Measurements from ENCODE around the gene SIL1. TPM values are rescaled to one million over a fixed set of nuclear protein-coding genes. Genes with fewer than 3 reads are reported as not detected.

Gene SIL1
- polyA plus RNA-seq, 3 donors, result 25.4 to 35.1 (median 27.9) TPM

DNA sequence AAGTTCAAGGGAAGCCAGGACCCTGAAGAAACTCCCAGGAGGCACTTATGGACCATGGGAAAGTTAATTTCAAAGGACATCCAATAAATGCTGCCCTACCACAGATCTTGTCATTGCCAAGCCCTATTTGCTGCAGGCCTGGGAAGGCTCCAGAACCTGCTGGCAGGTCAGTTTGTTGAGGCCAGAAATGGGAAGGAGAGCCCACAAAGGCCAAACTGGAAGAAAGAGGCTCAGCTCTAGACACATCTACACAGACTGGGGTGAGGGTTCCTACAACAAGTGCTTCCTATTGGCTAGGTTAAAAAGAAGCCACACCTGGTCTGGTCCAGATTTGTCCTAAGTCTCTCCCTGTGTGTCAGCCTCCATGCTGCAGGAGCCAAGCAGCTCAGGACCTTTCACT is 94.4 kb downstream of the SIL1 start:
- H3K27me3 Mint-ChIP-seq (ENCODE audit: low read depth in 3 of 3), result no peaks in the 10 kb centered on the region
- H3K4me3 ChIP-seq (replicated peaks in 1 of 3; ENCODE audit: low read depth in 2 of 3, low read length in 3 of 3), result no peak overlapping the region
- no peaks in the 10 kb centered on the region for H3K79me2 ChIP-seq (ENCODE audit: insufficient read depth, low read length)
- H3K27ac ChIP-seq (ENCODE audit: low read depth in 1 of 2, low read length in 2 of 2), result no peak overlapping the region
- no peak overlapping the region for H3K9ac ChIP-seq (ENCODE audit: insufficient read depth, low read length, poor library complexity, severe bottlenecking)
- H4K20me1 ChIP-seq (ENCODE audit: insufficient read depth, low read length), result no peaks in the 10 kb centered on the region
- H2AFZ ChIP-seq (ENCODE audit: insufficient read depth, low read depth, low read length, poor library complexity, severe bottlenecking), result no peak overlapping the region
- DNase-seq, result no peak
- no peaks in the 10 kb centered on the region for H3K4me1 ChIP-seq (ENCODE audit: control insufficient read depth in 1 of 2, insufficient read depth in 2 of 2, low read length in 2 of 2)
- TF ChIP-seq, protein P1, sequence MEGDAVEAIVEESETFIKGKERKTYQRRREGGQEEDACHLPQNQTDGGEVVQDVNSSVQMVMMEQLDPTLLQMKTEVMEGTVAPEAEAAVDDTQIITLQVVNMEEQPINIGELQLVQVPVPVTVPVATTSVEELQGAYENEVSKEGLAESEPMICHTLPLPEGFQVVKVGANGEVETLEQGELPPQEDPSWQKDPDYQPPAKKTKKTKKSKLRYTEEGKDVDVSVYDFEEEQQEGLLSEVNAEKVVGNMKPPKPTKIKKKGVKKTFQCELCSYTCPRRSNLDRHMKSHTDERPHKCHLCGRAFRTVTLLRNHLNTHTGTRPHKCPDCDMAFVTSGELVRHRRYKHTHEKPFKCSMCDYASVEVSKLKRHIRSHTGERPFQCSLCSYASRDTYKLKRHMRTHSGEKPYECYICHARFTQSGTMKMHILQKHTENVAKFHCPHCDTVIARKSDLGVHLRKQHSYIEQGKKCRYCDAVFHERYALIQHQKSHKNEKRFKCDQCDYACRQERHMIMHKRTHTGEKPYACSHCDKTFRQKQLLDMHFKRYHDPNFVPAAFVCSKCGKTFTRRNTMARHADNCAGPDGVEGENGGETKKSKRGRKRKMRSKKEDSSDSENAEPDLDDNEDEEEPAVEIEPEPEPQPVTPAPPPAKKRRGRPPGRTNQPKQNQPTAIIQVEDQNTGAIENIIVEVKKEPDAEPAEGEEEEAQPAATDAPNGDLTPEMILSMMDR (IDR thresholded peaks at IDR 0.05), result no peak
- intact Hi-C loops (cut with micrococcal nuclease), result no loop called here
- no peak overlapping the region for H3K4me2 ChIP-seq (replicated peaks; ENCODE audit: extremely low read depth, low read length, poor library complexity, severe bottlenecking)
- no peaks in the 10 kb centered on the region for H3K9me3 Mint-ChIP-seq
- H3K36me3 Mint-ChIP-seq, result peaks cover 34 to 40% of the 10 kb centered on the region in 2 donors
- H3K36me3 ChIP-seq (replicated peaks in 1 of 2; ENCODE audit: control insufficient read depth in 1 of 2, insufficient read depth in 2 of 2, low read length in 2 of 2), result peaks cover 2 to 32% of the 10 kb centered on the region in 2 donors
- H3K9me3 ChIP-seq (replicated peaks in 1 of 2; ENCODE audit: control insufficient read depth in 1 of 2, insufficient read depth in 1 of 2, low read length in 2 of 2), result no peaks in the 10 kb centered on the region
- H3K4me1 Mint-ChIP-seq, result peaks cover 2% of the 10 kb centered on the region
- no peak overlapping the region for H3K27ac Mint-ChIP-seq
- H3K4me3 Mint-ChIP-seq, result no peak overlapping the region
- H3K27me3 ChIP-seq (ENCODE audit: control insufficient read depth in 2 of 2, insufficient read depth in 2 of 2, low read length in 2 of 2), result no peaks in the 10 kb centered on the region

DNA sequence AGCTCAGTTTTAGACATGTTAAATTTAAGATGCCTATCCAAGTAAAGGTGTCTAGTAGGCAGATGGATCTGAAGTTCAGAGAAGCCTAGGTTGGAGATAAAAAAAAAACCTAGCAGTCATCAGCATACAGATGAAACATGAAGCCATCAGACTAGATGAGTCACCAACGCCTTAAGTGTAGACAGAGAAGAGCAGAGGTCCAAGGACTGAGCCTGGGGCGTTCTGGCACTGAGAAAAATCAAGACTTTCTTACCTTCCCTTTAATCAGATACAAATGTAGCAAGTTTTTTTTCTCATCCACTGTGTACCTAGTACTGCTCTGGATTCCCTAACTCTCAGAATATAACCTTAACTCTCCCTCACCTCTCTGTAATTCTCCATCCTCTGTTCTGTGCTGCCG is 97.3 kb downstream of the SIL1 start:
- Histone ChIP-seq H3K36me3 (replicated peaks in 1 of 2; ENCODE audit: control insufficient read depth in 1 of 2, insufficient read depth in 2 of 2, low read length in 2 of 2) (peaks cover 2 to 22% of the 10 kb centered on the region in 2 donors), H3K4me2 (replicated peaks; ENCODE audit: extremely low read depth, low read length, poor library complexity, severe bottlenecking) (no peak overlapping the region), H3K9ac (ENCODE audit: insufficient read depth, low read length, poor library complexity, severe bottlenecking) (no peak overlapping the region), H3K27me3 (ENCODE audit: control insufficient read depth in 2 of 2, insufficient read depth in 2 of 2, low read length in 2 of 2) (no peaks in the 10 kb centered on the region), H3K9me3 (replicated peaks in 1 of 2; ENCODE audit: control insufficient read depth in 1 of 2, insufficient read depth in 1 of 2, low read length in 2 of 2) (no peaks in the 10 kb centered on the region), H3K79me2 (ENCODE audit: insufficient read depth, low read length) (no peaks in the 10 kb centered on the region), H4K20me1 (ENCODE audit: insufficient read depth, low read length) (peaks cover 4% of the 10 kb centered on the region), H3K27ac (ENCODE audit: low read depth in 1 of 2, low read length in 2 of 2) (no peak overlapping the region), H3K4me3 (replicated peaks in 1 of 3; ENCODE audit: low read depth in 2 of 3, low read length in 3 of 3) (no peak overlapping the region), H3K4me1 (ENCODE audit: control insufficient read depth in 1 of 2, insufficient read depth in 2 of 2, low read length in 2 of 2) (no peaks in the 10 kb centered on the region), H2AFZ (ENCODE audit: insufficient read depth, low read depth, low read length, poor library complexity, severe bottlenecking) (no peak overlapping the region)
- Mint-ChIP-seq H3K9me3 (no peaks in the 10 kb centered on the region), H3K36me3 (peaks cover 21 to 23% of the 10 kb centered on the region in 2 donors), H3K27me3 (ENCODE audit: low read depth in 3 of 3) (no peaks in the 10 kb centered on the region), H3K27ac (no peak overlapping the region), H3K4me1 (peaks cover 5% of the 10 kb centered on the region), H3K4me3 (no peak overlapping the region)
- TF ChIP-seq, protein P1 (IDR thresholded peaks at IDR 0.05), result no peak
- WGBS (ENCODE audit: insufficient coverage), result 91% methylated on average over 3 of the region's 3 CpGs
- intact Hi-C loops (cut with micrococcal nuclease), result no loop called here
- no peak for DNase-seq

Measured in CD14-positive monocyte (primary cell).